OCI-LY7 (cell line): ENCODE measurements around the gene DPH7. TPM values are rescaled to one million over a fixed set of nuclear protein-coding genes. Genes with fewer than 3 reads are reported as not detected.

Experiments used
- BruUV-seq: library from RNA; stranded (reverse); fragments of 400-500 nt; replicated peaks from 2 replicates; lab custom pipeline; 2021; lab: Mats Ljungman, UMichigan
- CTCF ChIA-PET: fragments of 300-600 bp; sonication (Branson Sonifier 250); formaldehyde crosslinking; loops from one replicate; lab custom pipeline; 2022; ENCODE audit warnings: antibody characterized with exemption; ENCODE audit not compliant: unreplicated experiment; lab: Charles Lee
- POLR2A ChIA-PET: fragments of 300-600 bp; sonication (Branson Sonifier 250); formaldehyde crosslinking; loops from one replicate; lab custom pipeline; 2022; ENCODE audit warnings: antibody characterized with exemption; lab: Charles Lee
- DNase-seq: peaks from one replicate; pipeline ENCODE4 v3.0.0-alpha.2; 2015; ENCODE audit warnings: low spot score
- H2AFZ ChIP-seq: fragments of 200-600 bp; sonication (generic), shearing (Covaris generic); 2 replicates; pipeline ENCODE4 v1.6.1; 2014; ENCODE audit warnings: mild to moderate bottlenecking, antibody characterized with exemption, low read length, moderate library complexity
- H3K27ac ChIP-seq: fragments of 200-600 bp; sonication (generic); 2 replicates; pipeline ENCODE4 v1.5.1; 2014; ENCODE audit warnings: mixed run types, low read depth, mild to moderate bottlenecking, moderate library complexity, low read length, inconsistent platforms; ENCODE audit not compliant: poor library complexity, severe bottlenecking
- H3K36me3 ChIP-seq: fragments of 200-600 bp; sonication (generic); 2 replicates; pipeline ENCODE4 v1.6.1; 2014; ENCODE audit warnings: mild to moderate bottlenecking, antibody characterized with exemption, low read length, moderate library complexity, mixed read lengths; ENCODE audit not compliant: insufficient read depth
- H3K4me1 ChIP-seq: fragments of 200-600 bp; sonication (generic); 2 replicates; pipeline ENCODE4 v1.5.1; 2014; ENCODE audit warnings: mild to moderate bottlenecking, low read length; ENCODE audit not compliant: insufficient read depth, poor library complexity, severe bottlenecking
- H3K4me2 ChIP-seq: fragments of 200-600 bp; sonication (generic); 2 replicates; pipeline ENCODE4 v1.6.1; 2014; ENCODE audit warnings: mild to moderate bottlenecking, low read length
- H3K4me3 ChIP-seq: fragments of 200-600 bp; sonication (generic); 2 replicates; pipeline ENCODE4 v1.5.1; 2014; ENCODE audit warnings: mild to moderate bottlenecking, low read depth, low read length; ENCODE audit not compliant: poor library complexity, severe bottlenecking
- H3K79me2 ChIP-seq: fragments of 200-600 bp; sonication (generic); 2 replicates; pipeline ENCODE4 v1.6.1; 2016; ENCODE audit warnings: low read depth, mild to moderate bottlenecking, low read length, moderate library complexity, mixed read lengths; ENCODE audit not compliant: insufficient read depth
- H3K9me2 ChIP-seq: fragments of 200-600 bp; sonication (generic); 2 replicates; pipeline ENCODE4 v1.6.1; 2016; ENCODE audit warnings: mild to moderate bottlenecking, low read length, mixed read lengths; ENCODE audit not compliant: insufficient read depth
- H3K9me3 ChIP-seq: fragments of 200-600 bp; sonication (generic); 2 replicates; pipeline ENCODE4 v1.6.1; 2014; ENCODE audit warnings: mild to moderate bottlenecking, mixed run types, low read length, mixed read lengths
- H4K20me1 ChIP-seq: fragments of 200-600 bp; sonication (generic); 2 replicates; pipeline ENCODE4 v1.6.1; 2014; ENCODE audit warnings: mild to moderate bottlenecking, antibody characterized with exemption, low read length, moderate library complexity, mixed read lengths; ENCODE audit not compliant: insufficient read depth
- CTCF ChIP-seq: fragments of 200-600 bp; sonication (generic); conservative IDR thresholded peaks from 2 replicates; pipeline ENCODE4 v1.5.1; 2014; ENCODE audit warnings: mild to moderate bottlenecking, antibody characterized with exemption, low read length, moderate library complexity, mixed read lengths
- EZH2phosphoT487 ChIP-seq: fragments of 200-600 bp; sonication (generic); IDR thresholded peaks from 2 replicates; pipeline ENCODE4 v1.6.1; 2018; ENCODE audit warnings: low read depth, borderline replicate concordance, mild to moderate bottlenecking, mixed run types, antibody characterized with exemption, low read length, moderate library complexity, mixed read lengths
- intact Hi-C: fragments of 100-400 bp; cut with micrococcal nuclease; formaldehyde crosslinking; loops from one replicate; pipeline ENCODE4 v1.10.0; 2022; ENCODE audit not compliant: unreplicated experiment
- total RNA-seq, 2 experiments: library from RNA; depleted of rRNA in 1 of 2; stranded (reverse); fragments of >200 nt in 1 of 2; shearing (Covaris generic) in 1 of 2; gene quantifications; 2 replicates each; pipeline ENCODE4 v1.2.3, GENCODE V29; 2014 to 2022

DPH7 gene
- total RNA-seq, 2 experiments from 2014 or later = 72.9 to 95.6 TPM

DNA sequence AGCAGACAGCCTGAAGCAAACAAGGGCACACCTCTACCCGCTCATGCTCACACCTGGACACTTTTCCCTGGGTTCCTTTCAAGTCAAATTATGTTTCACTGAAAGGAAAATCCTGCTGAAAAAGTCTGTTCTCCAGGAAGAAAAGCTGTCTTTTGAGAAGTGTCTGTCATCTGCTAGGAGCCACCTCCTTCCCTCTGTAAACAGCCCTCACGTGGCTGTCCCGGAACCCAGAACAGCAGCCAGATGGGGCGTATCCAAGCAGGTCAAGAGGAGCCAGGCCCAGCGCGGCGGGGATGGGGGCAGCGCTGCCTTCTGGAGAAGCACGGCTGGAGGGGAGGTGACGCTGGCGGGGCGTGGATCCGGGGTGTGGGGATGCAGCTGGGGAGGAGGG lies 28.5 kb downstream of the DPH7 start, which contains the start of gene PNPLA7:
Gene PNPLA7, minus strand, starts transcription at position 172 of the 391 bp plus-strand sequence. CDS start 205 bp downstream, outside the sequence.
- CTCF ChIA-PET = no interaction called here
- peak within 1 kb of the TSS; percentile 72; the same call in 1 of the 2 replicates for H2AFZ ChIP-seq
- BruUV-seq = no TSS peak

DNA sequence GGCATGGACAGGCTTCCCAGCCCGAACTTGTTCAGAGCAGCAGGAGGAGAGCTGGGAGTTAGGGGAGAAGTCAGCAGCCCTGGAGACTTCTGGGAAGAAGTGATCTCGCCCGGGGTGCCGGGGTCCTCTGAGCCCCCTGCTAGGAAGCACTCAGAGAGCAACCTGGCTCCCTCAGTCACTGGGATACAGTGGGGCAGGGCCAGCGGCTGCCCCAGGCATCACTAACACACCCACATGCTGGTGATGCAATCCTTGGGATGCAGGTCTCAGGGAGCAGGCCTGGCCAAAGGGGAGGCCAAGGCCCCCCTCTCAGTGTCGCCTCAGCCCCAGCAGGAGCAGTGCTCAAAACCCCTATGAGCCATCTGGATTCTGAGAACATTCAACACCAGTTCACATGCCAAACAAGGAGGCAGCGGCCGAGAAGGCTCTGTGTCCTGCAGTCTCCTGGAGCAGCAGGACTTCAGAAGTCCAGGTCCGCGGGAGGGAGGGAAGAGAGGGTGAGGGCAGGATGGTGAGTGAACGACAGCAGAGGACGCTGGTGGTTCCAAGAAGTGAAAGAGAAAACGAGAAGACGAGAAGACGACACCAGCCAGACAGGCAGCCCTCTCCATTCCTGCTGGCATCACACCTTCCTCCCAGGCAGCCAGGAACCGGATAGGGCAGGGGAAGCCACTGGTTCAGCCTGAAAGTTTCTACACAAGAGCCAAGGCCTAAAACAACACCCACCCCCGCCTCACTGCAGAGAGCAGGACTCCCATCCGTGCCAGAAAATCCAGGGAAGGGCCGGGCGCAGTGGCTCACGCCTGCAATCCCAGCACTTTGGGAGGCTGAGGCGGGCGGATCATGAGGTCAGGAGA lies 30.8 kb downstream of the DPH7 start:
- H2AFZ ChIP-seq = no peak overlapping the region
- CTCF ChIA-PET = no interaction called here

More for the DNA sequence above, 28.5 kb downstream of the DPH7 start, which contains the start of gene PNPLA7:
- no peaks in the 10 kb centered on the region for H3K9me2 ChIP-seq
- intact Hi-C loops = loop anchor here (2.0 kb wide), 1 partner anchor 55 kb away; the partner anchor contains the start of gene ARRDC1
- peaks cover 24% of the 10 kb centered on the region; the same call in 1 of the 2 replicates for H3K36me3 ChIP-seq
- H3K4me2 ChIP-seq = peak within 1 kb of the TSS; percentile 92
- H3K27ac ChIP-seq = peak within 1 kb of the TSS; percentile 32
- POLR2A ChIA-PET = no interaction called here
- no peaks in the 10 kb centered on the region for H3K9me3 ChIP-seq
- H4K20me1 ChIP-seq = no peaks in the 10 kb centered on the region
- H3K4me1 ChIP-seq = peaks cover 16% of the 10 kb centered on the region
- H3K79me2 ChIP-seq = peaks cover 6% of the 10 kb centered on the region; the same call in 1 of the 2 replicates
- peak within 1 kb of the TSS; percentile 86 for H3K4me3 ChIP-seq
- TF ChIP-seq EZH2phosphoT487 (no peak), CTCF (no peak)
- peak; percentile 69 for DNase-seq

More for the DNA sequence above, 30.8 kb downstream of the DPH7 start:
- POLR2A ChIA-PET = no interaction called here
- no peak overlapping the region for H3K4me2 ChIP-seq
- no peak overlapping the region for H3K4me3 ChIP-seq
- peaks cover 6% of the 10 kb centered on the region; the same call in 1 of the 2 replicates for H3K79me2 ChIP-seq
- H3K27ac ChIP-seq = no peak overlapping the region
- H4K20me1 ChIP-seq = 0 out of 2 replicates have a peak, but pooled peaks cover 3% of the 10 kb centered on the region
- intact Hi-C loops = no loop called here
- TF ChIP-seq EZH2phosphoT487 (no peak), CTCF (no peak)
- H3K36me3 ChIP-seq = 0 out of 2 replicates have a peak, but pooled peaks cover 3% of the 10 kb centered on the region
- no peaks in the 10 kb centered on the region for H3K9me3 ChIP-seq
- H3K4me1 ChIP-seq = peaks cover 16% of the 10 kb centered on the region
- BruUV-seq = no TSS peak
- no peak for DNase-seq
- no peaks in the 10 kb centered on the region for H3K9me2 ChIP-seq
